Measurements from ENCODE around the gene SLC25A25. TPM values are rescaled to one million over a fixed set of nuclear protein-coding genes. Genes with fewer than 3 reads are reported as not detected.

The SLC25A25 gene
- total and polyA plus RNA-seq, 9 of the 15 experiments (the other 6 are each of a cell fraction or from before 2014, with no cell fraction given), result 0.07 to 35.9 (median 23.2) TPM

DNA sequence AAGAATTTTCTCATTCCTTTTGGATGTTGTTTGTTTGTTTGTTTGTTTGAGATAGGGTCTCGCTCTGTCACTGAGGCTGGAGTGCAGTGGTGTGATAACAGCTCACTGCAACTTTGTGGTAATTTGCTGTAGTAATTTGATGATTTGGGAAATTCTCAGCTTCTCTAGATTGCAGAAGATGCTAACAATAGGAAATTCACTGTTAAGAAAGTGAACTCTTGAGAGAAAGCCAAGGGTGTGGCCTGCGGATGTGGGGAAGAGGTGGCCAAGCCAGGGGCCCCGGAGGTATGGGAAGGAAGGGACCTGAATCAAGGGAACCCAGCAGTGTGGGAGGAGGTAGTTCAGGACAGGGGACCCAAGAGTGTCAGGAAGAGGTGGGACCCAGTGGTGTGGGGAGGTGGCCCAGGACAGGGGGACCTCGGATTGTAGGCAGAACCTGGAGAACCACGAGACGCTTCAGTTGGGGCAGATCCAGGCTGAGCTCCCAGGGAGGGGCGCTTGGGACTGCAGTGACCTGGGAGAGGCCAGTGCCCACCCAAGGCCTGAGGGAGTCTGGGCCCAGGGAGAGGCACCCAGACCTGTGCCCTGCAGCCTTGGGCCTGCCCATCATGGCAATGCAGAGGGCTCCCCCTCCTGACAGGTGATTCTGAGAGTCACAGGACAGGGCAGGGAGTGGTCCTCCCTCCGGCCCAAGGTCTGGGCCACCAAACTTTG, 75.7 kb downstream of the SLC25A25 start (continued):
- TF ChIP-seq KLF6 (CRISPR knock-in tag; IDR thresholded peaks at IDR 0.05; ENCODE audit: borderline replicate concordance) (no peak), RBM39 (optimal IDR thresholded peaks at IDR 0.05; ENCODE audit: low read depth, low read length) (no peak), KDM4B (IDR thresholded peaks at IDR 0.05; ENCODE audit: borderline replicate concordance in 2 of 2, low read depth in 1 of 2) (no peak), MYNN (IDR thresholded peaks at IDR 0.05) (no peak), MYNN (CRISPR knock-in tag; IDR thresholded peaks at IDR 0.05) (no peak), ZNF79 (CRISPR knock-in tag; IDR thresholded peaks at IDR 0.05; ENCODE audit: low read depth) (no peak), HLTF (IDR thresholded peaks at IDR 0.05) (no peak), ARNT (IDR thresholded peaks at IDR 0.05) (no peak), RFX7 (CRISPR knock-in tag; IDR thresholded peaks at IDR 0.05) (no peak), ATF7 (IDR thresholded peaks at IDR 0.05) (no peak), CHD4 (IDR thresholded peaks at IDR 0.05; ENCODE audit: insufficient read depth, insufficient replicate concordance, low read depth, low read length, poor library complexity, severe bottlenecking) (no peak), GTF2E2 (tag; IDR thresholded peaks at IDR 0.05) (no peak)
- TF ChIP-seq, protein P1, sequence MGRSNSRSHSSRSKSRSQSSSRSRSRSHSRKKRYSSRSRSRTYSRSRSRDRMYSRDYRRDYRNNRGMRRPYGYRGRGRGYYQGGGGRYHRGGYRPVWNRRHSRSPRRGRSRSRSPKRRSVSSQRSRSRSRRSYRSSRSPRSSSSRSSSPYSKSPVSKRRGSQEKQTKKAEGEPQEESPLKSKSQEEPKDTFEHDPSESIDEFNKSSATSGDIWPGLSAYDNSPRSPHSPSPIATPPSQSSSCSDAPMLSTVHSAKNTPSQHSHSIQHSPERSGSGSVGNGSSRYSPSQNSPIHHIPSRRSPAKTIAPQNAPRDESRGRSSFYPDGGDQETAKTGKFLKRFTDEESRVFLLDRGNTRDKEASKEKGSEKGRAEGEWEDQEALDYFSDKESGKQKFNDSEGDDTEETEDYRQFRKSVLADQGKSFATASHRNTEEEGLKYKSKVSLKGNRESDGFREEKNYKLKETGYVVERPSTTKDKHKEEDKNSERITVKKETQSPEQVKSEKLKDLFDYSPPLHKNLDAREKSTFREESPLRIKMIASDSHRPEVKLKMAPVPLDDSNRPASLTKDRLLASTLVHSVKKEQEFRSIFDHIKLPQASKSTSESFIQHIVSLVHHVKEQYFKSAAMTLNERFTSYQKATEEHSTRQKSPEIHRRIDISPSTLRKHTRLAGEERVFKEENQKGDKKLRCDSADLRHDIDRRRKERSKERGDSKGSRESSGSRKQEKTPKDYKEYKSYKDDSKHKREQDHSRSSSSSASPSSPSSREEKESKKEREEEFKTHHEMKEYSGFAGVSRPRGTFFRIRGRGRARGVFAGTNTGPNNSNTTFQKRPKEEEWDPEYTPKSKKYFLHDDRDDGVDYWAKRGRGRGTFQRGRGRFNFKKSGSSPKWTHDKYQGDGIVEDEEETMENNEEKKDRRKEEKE (IDR thresholded peaks at IDR 0.05; ENCODE audit: borderline replicate concordance in 1 of 2, control insufficient read depth in 1 of 2, low read depth in 2 of 2, low read length in 1 of 2), result no peak
- TF ChIP-seq, protein P2, sequence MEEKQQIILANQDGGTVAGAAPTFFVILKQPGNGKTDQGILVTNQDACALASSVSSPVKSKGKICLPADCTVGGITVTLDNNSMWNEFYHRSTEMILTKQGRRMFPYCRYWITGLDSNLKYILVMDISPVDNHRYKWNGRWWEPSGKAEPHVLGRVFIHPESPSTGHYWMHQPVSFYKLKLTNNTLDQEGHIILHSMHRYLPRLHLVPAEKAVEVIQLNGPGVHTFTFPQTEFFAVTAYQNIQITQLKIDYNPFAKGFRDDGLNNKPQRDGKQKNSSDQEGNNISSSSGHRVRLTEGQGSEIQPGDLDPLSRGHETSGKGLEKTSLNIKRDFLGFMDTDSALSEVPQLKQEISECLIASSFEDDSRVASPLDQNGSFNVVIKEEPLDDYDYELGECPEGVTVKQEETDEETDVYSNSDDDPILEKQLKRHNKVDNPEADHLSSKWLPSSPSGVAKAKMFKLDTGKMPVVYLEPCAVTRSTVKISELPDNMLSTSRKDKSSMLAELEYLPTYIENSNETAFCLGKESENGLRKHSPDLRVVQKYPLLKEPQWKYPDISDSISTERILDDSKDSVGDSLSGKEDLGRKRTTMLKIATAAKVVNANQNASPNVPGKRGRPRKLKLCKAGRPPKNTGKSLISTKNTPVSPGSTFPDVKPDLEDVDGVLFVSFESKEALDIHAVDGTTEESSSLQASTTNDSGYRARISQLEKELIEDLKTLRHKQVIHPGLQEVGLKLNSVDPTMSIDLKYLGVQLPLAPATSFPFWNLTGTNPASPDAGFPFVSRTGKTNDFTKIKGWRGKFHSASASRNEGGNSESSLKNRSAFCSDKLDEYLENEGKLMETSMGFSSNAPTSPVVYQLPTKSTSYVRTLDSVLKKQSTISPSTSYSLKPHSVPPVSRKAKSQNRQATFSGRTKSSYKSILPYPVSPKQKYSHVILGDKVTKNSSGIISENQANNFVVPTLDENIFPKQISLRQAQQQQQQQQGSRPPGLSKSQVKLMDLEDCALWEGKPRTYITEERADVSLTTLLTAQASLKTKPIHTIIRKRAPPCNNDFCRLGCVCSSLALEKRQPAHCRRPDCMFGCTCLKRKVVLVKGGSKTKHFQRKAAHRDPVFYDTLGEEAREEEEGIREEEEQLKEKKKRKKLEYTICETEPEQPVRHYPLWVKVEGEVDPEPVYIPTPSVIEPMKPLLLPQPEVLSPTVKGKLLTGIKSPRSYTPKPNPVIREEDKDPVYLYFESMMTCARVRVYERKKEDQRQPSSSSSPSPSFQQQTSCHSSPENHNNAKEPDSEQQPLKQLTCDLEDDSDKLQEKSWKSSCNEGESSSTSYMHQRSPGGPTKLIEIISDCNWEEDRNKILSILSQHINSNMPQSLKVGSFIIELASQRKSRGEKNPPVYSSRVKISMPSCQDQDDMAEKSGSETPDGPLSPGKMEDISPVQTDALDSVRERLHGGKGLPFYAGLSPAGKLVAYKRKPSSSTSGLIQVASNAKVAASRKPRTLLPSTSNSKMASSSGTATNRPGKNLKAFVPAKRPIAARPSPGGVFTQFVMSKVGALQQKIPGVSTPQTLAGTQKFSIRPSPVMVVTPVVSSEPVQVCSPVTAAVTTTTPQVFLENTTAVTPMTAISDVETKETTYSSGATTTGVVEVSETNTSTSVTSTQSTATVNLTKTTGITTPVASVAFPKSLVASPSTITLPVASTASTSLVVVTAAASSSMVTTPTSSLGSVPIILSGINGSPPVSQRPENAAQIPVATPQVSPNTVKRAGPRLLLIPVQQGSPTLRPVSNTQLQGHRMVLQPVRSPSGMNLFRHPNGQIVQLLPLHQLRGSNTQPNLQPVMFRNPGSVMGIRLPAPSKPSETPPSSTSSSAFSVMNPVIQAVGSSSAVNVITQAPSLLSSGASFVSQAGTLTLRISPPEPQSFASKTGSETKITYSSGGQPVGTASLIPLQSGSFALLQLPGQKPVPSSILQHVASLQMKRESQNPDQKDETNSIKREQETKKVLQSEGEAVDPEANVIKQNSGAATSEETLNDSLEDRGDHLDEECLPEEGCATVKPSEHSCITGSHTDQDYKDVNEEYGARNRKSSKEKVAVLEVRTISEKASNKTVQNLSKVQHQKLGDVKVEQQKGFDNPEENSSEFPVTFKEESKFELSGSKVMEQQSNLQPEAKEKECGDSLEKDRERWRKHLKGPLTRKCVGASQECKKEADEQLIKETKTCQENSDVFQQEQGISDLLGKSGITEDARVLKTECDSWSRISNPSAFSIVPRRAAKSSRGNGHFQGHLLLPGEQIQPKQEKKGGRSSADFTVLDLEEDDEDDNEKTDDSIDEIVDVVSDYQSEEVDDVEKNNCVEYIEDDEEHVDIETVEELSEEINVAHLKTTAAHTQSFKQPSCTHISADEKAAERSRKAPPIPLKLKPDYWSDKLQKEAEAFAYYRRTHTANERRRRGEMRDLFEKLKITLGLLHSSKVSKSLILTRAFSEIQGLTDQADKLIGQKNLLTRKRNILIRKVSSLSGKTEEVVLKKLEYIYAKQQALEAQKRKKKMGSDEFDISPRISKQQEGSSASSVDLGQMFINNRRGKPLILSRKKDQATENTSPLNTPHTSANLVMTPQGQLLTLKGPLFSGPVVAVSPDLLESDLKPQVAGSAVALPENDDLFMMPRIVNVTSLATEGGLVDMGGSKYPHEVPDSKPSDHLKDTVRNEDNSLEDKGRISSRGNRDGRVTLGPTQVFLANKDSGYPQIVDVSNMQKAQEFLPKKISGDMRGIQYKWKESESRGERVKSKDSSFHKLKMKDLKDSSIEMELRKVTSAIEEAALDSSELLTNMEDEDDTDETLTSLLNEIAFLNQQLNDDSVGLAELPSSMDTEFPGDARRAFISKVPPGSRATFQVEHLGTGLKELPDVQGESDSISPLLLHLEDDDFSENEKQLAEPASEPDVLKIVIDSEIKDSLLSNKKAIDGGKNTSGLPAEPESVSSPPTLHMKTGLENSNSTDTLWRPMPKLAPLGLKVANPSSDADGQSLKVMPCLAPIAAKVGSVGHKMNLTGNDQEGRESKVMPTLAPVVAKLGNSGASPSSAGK (IDR thresholded peaks at IDR 0.05), result no peak
